ENCODE data around the gene KIAA1549.

DNA sequence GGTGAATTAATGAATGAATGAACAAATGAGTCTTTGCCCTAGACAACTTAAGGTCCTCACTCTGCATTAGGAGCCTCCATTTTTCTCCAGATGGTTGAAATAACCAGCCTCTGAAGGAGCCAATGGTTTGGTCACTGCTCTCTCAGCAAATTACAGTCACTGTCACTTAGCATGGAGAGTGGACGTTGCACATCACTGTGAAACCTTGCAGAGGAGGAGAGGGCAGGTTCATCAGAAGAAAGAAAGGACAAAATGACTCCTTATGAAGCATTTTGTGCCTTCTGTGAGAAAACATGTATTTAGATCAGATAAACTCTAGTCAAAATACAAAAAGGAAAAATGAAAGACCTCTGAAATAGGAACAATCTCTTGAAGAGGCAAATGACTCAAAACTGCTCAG lies 176.6 kb downstream of the KIAA1549 start:
- TF ChIP-seq, protein P1, sequence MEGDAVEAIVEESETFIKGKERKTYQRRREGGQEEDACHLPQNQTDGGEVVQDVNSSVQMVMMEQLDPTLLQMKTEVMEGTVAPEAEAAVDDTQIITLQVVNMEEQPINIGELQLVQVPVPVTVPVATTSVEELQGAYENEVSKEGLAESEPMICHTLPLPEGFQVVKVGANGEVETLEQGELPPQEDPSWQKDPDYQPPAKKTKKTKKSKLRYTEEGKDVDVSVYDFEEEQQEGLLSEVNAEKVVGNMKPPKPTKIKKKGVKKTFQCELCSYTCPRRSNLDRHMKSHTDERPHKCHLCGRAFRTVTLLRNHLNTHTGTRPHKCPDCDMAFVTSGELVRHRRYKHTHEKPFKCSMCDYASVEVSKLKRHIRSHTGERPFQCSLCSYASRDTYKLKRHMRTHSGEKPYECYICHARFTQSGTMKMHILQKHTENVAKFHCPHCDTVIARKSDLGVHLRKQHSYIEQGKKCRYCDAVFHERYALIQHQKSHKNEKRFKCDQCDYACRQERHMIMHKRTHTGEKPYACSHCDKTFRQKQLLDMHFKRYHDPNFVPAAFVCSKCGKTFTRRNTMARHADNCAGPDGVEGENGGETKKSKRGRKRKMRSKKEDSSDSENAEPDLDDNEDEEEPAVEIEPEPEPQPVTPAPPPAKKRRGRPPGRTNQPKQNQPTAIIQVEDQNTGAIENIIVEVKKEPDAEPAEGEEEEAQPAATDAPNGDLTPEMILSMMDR (IDR thresholded peaks at IDR 0.05) = no peak
- no peak for TF ChIP-seq EZH2 (IDR thresholded peaks at IDR 0.05; ENCODE audit: borderline replicate concordance, insufficient read depth, low read depth, low read length, poor library complexity, severe bottlenecking)

All from B cell (primary cell).